ENCODE measurements around the gene ADK. TPM values are rescaled to one million over a fixed set of nuclear protein-coding genes. Genes with fewer than 3 reads are reported as not detected.

The ADK gene
- total and polyA plus RNA-seq, 2 of the 4 experiments (the other 2 are of a cell fraction), result 30.6 to 40.9 TPM

DNA sequence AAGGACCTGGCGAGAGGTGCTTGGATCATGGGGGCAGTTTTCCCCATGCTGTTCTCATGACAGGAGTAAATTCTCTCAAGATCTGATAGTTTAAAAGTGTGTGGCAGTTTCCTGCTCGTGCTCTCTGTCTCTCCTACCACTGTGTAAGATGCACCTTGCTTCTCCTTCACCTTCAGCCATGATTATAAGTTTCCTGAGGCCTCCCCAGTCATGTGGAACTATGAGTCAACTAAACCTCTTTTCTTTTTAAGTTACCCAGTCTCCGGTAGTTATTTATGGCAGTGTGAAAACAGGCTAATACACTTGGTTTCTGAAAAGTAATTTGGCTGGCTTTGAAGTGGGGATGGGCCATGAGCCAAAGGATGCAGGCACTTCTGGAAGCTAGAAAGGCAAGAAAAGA lies 407.4 kb downstream of the ADK start:
- TF ChIP-seq FOS (IDR thresholded peaks at IDR 0.05; ENCODE audit: low read depth, low read length), result no peak
- no peak for TF ChIP-seq BHLHE40 (IDR thresholded peaks at IDR 0.05; ENCODE audit: low read depth, low read length)
- no peak for TF ChIP-seq POLR2A (IDR thresholded peaks at IDR 0.05; ENCODE audit: low read depth, low read length)
- TF ChIP-seq MAFK (IDR thresholded peaks at IDR 0.05; ENCODE audit: low read depth, low read length), result no peak
- no peak for TF ChIP-seq USF2 (IDR thresholded peaks at IDR 0.05; ENCODE audit: low read depth, low read length)
- TF ChIP-seq, protein P1, sequence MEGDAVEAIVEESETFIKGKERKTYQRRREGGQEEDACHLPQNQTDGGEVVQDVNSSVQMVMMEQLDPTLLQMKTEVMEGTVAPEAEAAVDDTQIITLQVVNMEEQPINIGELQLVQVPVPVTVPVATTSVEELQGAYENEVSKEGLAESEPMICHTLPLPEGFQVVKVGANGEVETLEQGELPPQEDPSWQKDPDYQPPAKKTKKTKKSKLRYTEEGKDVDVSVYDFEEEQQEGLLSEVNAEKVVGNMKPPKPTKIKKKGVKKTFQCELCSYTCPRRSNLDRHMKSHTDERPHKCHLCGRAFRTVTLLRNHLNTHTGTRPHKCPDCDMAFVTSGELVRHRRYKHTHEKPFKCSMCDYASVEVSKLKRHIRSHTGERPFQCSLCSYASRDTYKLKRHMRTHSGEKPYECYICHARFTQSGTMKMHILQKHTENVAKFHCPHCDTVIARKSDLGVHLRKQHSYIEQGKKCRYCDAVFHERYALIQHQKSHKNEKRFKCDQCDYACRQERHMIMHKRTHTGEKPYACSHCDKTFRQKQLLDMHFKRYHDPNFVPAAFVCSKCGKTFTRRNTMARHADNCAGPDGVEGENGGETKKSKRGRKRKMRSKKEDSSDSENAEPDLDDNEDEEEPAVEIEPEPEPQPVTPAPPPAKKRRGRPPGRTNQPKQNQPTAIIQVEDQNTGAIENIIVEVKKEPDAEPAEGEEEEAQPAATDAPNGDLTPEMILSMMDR (conservative IDR thresholded peaks at IDR 0.05; ENCODE audit: low read depth, low read length), result no peak
- intact Hi-C loops (cut with micrococcal nuclease), result no loop called here
- Histone ChIP-seq H3K56ac (ENCODE audit: extremely low read depth, insufficient read depth, low read length) (no peak overlapping the region), H2BK15ac (ENCODE audit: low read depth, low read length) (no peak overlapping the region), H2AK9ac (replicated peaks; ENCODE audit: low read depth, low read length, poor library complexity) (no peak overlapping the region), H2BK20ac (ENCODE audit: low read depth, low read length) (no peak overlapping the region), H4K8ac (ENCODE audit: low read depth in 2 of 2, low read length in 2 of 2) (no peak overlapping the region), H4K91ac (ENCODE audit: insufficient read depth, low read depth, low read length) (no peak overlapping the region), H2AFZ (replicated peaks; ENCODE audit: low read length, poor library complexity) (no peak overlapping the region), H3K9me1 (ENCODE audit: insufficient read depth, low read length) (0 out of 2 replicates have a peak, but pooled peaks cover 3% of the 10 kb centered on the region), H3K27ac (ENCODE audit: insufficient read depth, low read length) (no peak overlapping the region), H3K9ac (ENCODE audit: low read depth, low read length) (no peak overlapping the region), H3K14ac (replicated peaks; ENCODE audit: low read depth, low read length) (no peak overlapping the region), H3K36me3 (ENCODE audit: control insufficient read depth, insufficient read depth, low read length) (no peaks in the 10 kb centered on the region), H2BK5ac (ENCODE audit: low read depth, low read length, poor library complexity, severe bottlenecking) (no peak overlapping the region), H2BK120ac (ENCODE audit: low read depth, low read length) (no peak overlapping the region), H4K20me1 (ENCODE audit: insufficient read depth, low read length) (no peaks in the 10 kb centered on the region), H3K27me3 (ENCODE audit: control insufficient read depth, insufficient read depth, low read length) (no peaks in the 10 kb centered on the region), H3K79me1 (ENCODE audit: low read depth in 1 of 2, low read length in 2 of 2) (no peaks in the 10 kb centered on the region), H3K23ac (ENCODE audit: low read depth, low read length) (no peak overlapping the region), H3K18ac (ENCODE audit: low read depth, low read length) (no peak overlapping the region), H3K4ac (ENCODE audit: low read depth, low read length) (no peak overlapping the region), H3K4me2 (ENCODE audit: low read depth, low read length) (no peak overlapping the region), H3K4me1 (ENCODE audit: control insufficient read depth, insufficient read depth, low read length) (no peaks in the 10 kb centered on the region), H3K9me3 (ENCODE audit: control insufficient read depth, insufficient read depth, low read length) (no peaks in the 10 kb centered on the region), H4K5ac (ENCODE audit: low read depth, low read length) (no peak overlapping the region), H2AK5ac (ENCODE audit: low read depth, low read length) (no peak overlapping the region), H3K4me3 (ENCODE audit: insufficient read depth, low read depth, low read length) (no peak overlapping the region)
- ATAC-seq (ENCODE audit: low read depth) (no peak), DNase-seq (no peak)
- POLR2A ChIA-PET (ENCODE audit: unreplicated experiment), result no interaction called here
- in situ Hi-C loops (cut with MboI; ENCODE audit: low sequenced_read_pairs), result no loop called here
- WGBS, 2 experiments (ENCODE audit: extremely low coverage in 2 of 2, insufficient read length in 1 of 2), result no CpG with 5 or more reads among the region's 3 CpGs
- dilution Hi-C loops (cut with HindIII; ENCODE audit: low sequenced_read_pairs, unreplicated experiment), result no loop called here
- CTCF ChIA-PET, result no interaction called here
- BruUV-seq (replicated peaks), result no TSS peak

Data from IMR-90 (cell line).